Neutrophil (primary cell): ENCODE measurements around the gene TNFAIP8.

Source experiments
- H3K27ac ChIP-seq: fragments of 200-600 bp; sonication (generic); 2 replicates; pipeline ENCODE4 v1.5.1; 2016; ENCODE audit warnings: mild to moderate bottlenecking, moderate library complexity
- H3K27me3 ChIP-seq: fragments of 200-600 bp; sonication (generic); 2 replicates; pipeline ENCODE4 v1.6.0; 2016; ENCODE audit warnings: mild to moderate bottlenecking
- H3K36me3 ChIP-seq: fragments of 200-600 bp; sonication (generic); 2 replicates; pipeline ENCODE4 v1.5.1; 2017
- H3K4me1 ChIP-seq, 2 experiments: fragments of 200-600 bp in 1 of 2; sonication (generic) in 1 of 2; 1 replicate in 1 of 2; 2 replicates in 1 of 2; pipeline versions ENCODE4 v1.5.1 to v1.6.1; 2013 to 2016; ENCODE audit warnings: low read depth in 1 of 2, low read length in 1 of 2, mild to moderate bottlenecking in 1 of 2, moderate library complexity in 1 of 2; ENCODE audit not compliant: control insufficient read depth in 1 of 2, insufficient read depth in 1 of 2
- H3K4me3 ChIP-seq, 2 experiments: fragments of 200-600 bp in 1 of 2; sonication (generic) in 1 of 2; 1 replicate in 1 of 2; 2 replicates in 1 of 2; pipeline ENCODE4 v1.5.1; 2013 to 2016; ENCODE audit warnings: low read depth in 1 of 2, low read length in 1 of 2, mild to moderate bottlenecking in 1 of 2, moderate library complexity in 1 of 2
- H3K9me3 ChIP-seq: fragments of 200-600 bp; sonication (generic); 2 replicates; pipeline ENCODE4 v1.5.1; 2016
- CTCF ChIP-seq: fragments of 200-600 bp; sonication (generic); IDR thresholded peaks from 2 replicates; pipeline ENCODE4 v1.5.1; 2016; ENCODE audit warnings: antibody characterized with exemption

The TNFAIP8 gene

GRCh38 chr5:119329666-119330065 is 26.2 kb upstream of the TNFAIP8 start:
- Histone ChIP-seq H3K4me3 (no peak overlapping the region), H3K4me1 (peaks cover 83 to 91% of the 10 kb centered on the region in 2 experiments), H3K9me3 (no peaks in the 10 kb centered on the region), H3K36me3 (no peaks in the 10 kb centered on the region), H3K27ac (peak overlapping the region; percentile 86), H3K27me3 (no peaks in the 10 kb centered on the region)
- no peak for TF ChIP-seq CTCF

DNA sequence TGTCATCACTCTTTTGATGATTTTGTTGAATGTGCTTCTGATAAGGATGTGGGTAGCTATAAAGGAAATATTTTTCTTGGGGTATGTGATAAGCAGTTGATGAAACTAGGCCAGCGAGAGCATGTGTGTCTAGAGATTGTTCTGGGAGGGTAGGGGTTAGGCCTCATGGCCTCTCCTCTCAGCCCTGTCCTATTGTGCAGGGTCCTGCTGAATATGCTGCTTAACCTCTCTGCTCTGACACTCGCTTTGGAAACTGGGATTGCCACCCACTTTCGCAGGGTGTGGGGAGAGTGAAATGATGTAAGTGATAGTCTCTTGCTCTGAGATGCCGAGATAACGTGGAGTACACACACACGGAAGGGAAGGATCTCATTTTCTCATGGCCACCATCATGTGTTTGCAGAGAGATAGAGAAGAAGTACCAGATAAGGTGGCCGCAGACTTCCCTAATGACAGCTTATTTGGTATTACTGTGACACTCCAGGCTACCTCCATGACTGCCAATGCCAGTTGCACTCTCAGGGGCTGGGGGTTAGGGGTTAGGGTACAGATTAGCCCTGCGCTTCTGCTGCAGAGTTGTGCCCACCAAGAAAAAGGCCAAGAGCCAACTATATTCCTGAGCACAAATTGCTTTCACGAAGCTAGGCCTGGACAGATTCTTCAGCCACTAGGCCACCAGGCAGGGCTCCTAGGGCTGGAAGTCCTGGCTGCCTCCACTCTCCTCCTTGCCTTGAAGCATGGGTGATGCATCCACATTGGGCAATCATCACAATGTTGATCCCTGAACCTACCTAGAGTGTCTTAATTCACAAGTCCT is 25.2 kb upstream of the TNFAIP8 start:
- H3K36me3 ChIP-seq: no peaks in the 10 kb centered on the region
- peak overlapping the region; percentile 86 for H3K27ac ChIP-seq
- H3K4me1 ChIP-seq: peaks cover 86 to 92% of the 10 kb centered on the region in 2 experiments
- H3K9me3 ChIP-seq: no peaks in the 10 kb centered on the region
- H3K4me3 ChIP-seq: no peak overlapping the region
- H3K27me3 ChIP-seq: no peaks in the 10 kb centered on the region
- TF ChIP-seq CTCF: no peak

- H3K4me1 ChIP-seq: peaks cover 84 to 92% of the 10 kb centered on the region in 2 experiments
- H3K9me3 ChIP-seq: no peaks in the 10 kb centered on the region
- peak overlapping the region; percentile 86 for H3K27ac ChIP-seq
- H3K4me3 ChIP-seq: no peak overlapping the region
- no peaks in the 10 kb centered on the region for H3K36me3 ChIP-seq
- TF ChIP-seq CTCF: no peak
- H3K27me3 ChIP-seq: no peaks in the 10 kb centered on the region
Measured at GRCh38 chr5:119331566-119332095, 24.2 kb upstream of the TNFAIP8 start.

DNA sequence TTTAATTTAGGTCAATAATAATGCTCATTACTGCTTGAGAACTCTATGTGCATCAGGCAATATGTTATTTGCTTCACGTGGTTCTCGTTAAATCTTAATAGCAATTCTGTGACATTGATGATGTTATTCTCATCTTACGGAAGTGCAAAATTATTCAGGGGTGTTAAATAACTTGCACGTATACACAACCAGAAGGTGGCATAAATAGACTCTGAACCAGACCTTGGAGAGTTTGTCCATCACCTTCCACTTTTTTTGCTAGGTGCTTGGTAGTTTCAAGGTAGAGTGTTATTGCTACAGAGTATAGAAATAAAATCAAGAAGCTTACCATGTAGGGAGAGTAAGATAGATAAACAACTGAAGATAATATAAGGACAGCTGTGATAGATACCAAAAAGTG is 23.6 kb upstream of the TNFAIP8 start:
- Histone ChIP-seq H3K4me3 (no peak overlapping the region), H3K27ac (peak overlapping the region; percentile 86)

GRCh38 chr5:119332978-119333401 is 22.8 kb upstream of the TNFAIP8 start:
- Histone ChIP-seq H3K27me3 (no peaks in the 10 kb centered on the region), H3K4me1 (peaks cover 92 to 96% of the 10 kb centered on the region in 2 experiments), H3K4me3 (peak overlapping the region in 1 of 2 experiments; percentile 13), H3K9me3 (no peaks in the 10 kb centered on the region), H3K36me3 (no peaks in the 10 kb centered on the region), H3K27ac (peak overlapping the region; percentile 86)
- no peak for TF ChIP-seq CTCF

More for the DNA sequence above, 23.6 kb upstream of the TNFAIP8 start:
- Histone ChIP-seq H3K4me1 (peaks cover 84 to 92% of the 10 kb centered on the region in 2 experiments), H3K9me3 (no peaks in the 10 kb centered on the region), H3K27me3 (no peaks in the 10 kb centered on the region), H3K36me3 (no peaks in the 10 kb centered on the region)
- no peak for TF ChIP-seq CTCF
